ENCODE measurements around the gene PGBD2. TPM values are rescaled to one million over a fixed set of nuclear protein-coding genes. Genes with fewer than 3 reads are reported as not detected.
"Not testable (repeated sequence)": the region's sequence is repeated elsewhere in the genome, so short reads cannot be mapped to it uniquely, and the experiment has no call there.

PGBD2 gene
- total RNA-seq, 1 donor from 2014 or later: 11.2 TPM

- not testable (repeated sequence) for H3K36me3 Mint-ChIP-seq; H3K4me1 ChIP-seq; H3F3A ChIP-seq (ENCODE audit: low read depth); H2AFZ ChIP-seq (replicated peaks); H3K9me3 ChIP-seq (ENCODE audit: low read depth); H3K4me1 Mint-ChIP-seq; H3K27ac ChIP-seq; H3K36me3 ChIP-seq; H3K9ac ChIP-seq; H3K27ac Mint-ChIP-seq; H3K4me2 ChIP-seq; H3K9me3 Mint-ChIP-seq; H3K4me3 ChIP-seq; H3K79me2 ChIP-seq (ENCODE audit: low read depth); H3K4me3 Mint-ChIP-seq; H3K27me3 Mint-ChIP-seq (ENCODE audit: insufficient read depth, low read depth); H3K27me3 ChIP-seq; H4K20me1 ChIP-seq (ENCODE audit: low read depth)
- DNase-seq (ENCODE audit: low spot score): peak; percentile 36
These were observed 39.4 kb downstream of the PGBD2 start for GRCh38 chr1:248945453-248945852.

- not testable (repeated sequence) for H3K27ac ChIP-seq; H4K20me1 ChIP-seq (ENCODE audit: low read depth); H3K9me3 ChIP-seq (ENCODE audit: low read depth); H3K4me1 ChIP-seq; H3K9me3 Mint-ChIP-seq; H3K27me3 Mint-ChIP-seq (ENCODE audit: insufficient read depth, low read depth); H3K36me3 ChIP-seq; H3F3A ChIP-seq (ENCODE audit: low read depth); H3K4me2 ChIP-seq; H3K4me1 Mint-ChIP-seq; H3K79me2 ChIP-seq (ENCODE audit: low read depth); H3K4me3 ChIP-seq; H2AFZ ChIP-seq (replicated peaks); H3K36me3 Mint-ChIP-seq; H3K9ac ChIP-seq; H3K4me3 Mint-ChIP-seq; DNase-seq (ENCODE audit: low spot score); H3K27me3 ChIP-seq; H3K27ac Mint-ChIP-seq
These were observed 39.9 kb downstream of the PGBD2 start for GRCh38 chr1:248945856-248946416.

Small RNAs within 50 kb of the gene (small RNA-seq; reads per million reads assigned to genes)
- not detected for gene RNU6-1205P

Other genes with a start within 250 kb of the PGBD2 start
- gene OR14I1, start 203.5 kb upstream of the PGBD2 start, total RNA-seq (ENCODE audit: low replicate concordance): not detected in 2 replicates
- gene LYPD8, start 150.5 kb upstream of the PGBD2 start, total RNA-seq (ENCODE audit: low replicate concordance): not detected in 2 replicates
- 9.6 and 30.8 TPM in 2 replicates for gene SH3BP5L, start 80.3 kb upstream of the PGBD2 start, total RNA-seq (ENCODE audit: low replicate concordance)
- gene ZNF672, start 68.0 kb upstream of the PGBD2 start, total RNA-seq (ENCODE audit: low replicate concordance): 16.9 and 35.5 TPM in 2 replicates
- gene ZNF692, start 47.1 kb upstream of the PGBD2 start, total RNA-seq (ENCODE audit: low replicate concordance): 37.8 and 84.9 TPM in 2 replicates

Measured in neural progenitor cell (in vitro differentiated cells).